GM12878 (cell line): ENCODE measurements around the gene RBM19. TPM values are rescaled to one million over a fixed set of nuclear protein-coding genes. Genes with fewer than 3 reads are reported as not detected.

Experiments used
- ATAC-seq: fragments of 200-7000 bp; cut with Tn5 transposase; 3 replicates; pipeline ENCODE4 v1.9.1; 2020; ENCODE audit warnings: mild to moderate bottlenecking, moderate library complexity
- BruUV-seq: library from RNA; stranded (reverse); fragments of 400-500 nt; replicated peaks from 2 replicates; lab custom pipeline; 2021; lab: Mats Ljungman, UMichigan
- CTCF ChIA-PET: fragments of 300-600 bp; sonication (Branson Sonifier 250); formaldehyde crosslinking; extraction: SDS; loops from one replicate; lab custom pipeline; 2021; ENCODE audit warnings: inconsistent platforms; lab: Yijun Ruan, JAX
- POLR2A ChIA-PET: fragments of 350-600 bp; formaldehyde crosslinking; extraction: SDS; loops from one replicate; lab custom pipeline; 2021; ENCODE audit warnings: inconsistent platforms; lab: Charles Lee
- RAD21 ChIA-PET: fragments of 300-600 bp; sonication (Branson Sonifier 250); formaldehyde crosslinking; loops from one replicate; lab custom pipeline; 2023; ENCODE audit warnings: antibody characterized with exemption; ENCODE audit not compliant: unreplicated experiment; lab: Charles Lee
- SMC1A ChIA-PET: fragments of 300-600 bp; sonication (Branson Sonifier 250); formaldehyde crosslinking; loops from one replicate; lab custom pipeline; 2023; ENCODE audit not compliant: unreplicated experiment, uncharacterized antibody; lab: Charles Lee
- DNase-seq: peaks from one replicate; pipeline ENCODE4 v3.0.0-alpha.2; 2011; ENCODE audit warnings: low read depth, low spot score
- FAIRE-seq: peaks from 3 replicates; lab custom pipeline; 2011; peaks lifted over from hg19 to GRCh38; lab: Jason Lieb, UNC
- H2AFZ ChIP-seq: 2 replicates; pipeline ENCODE4 v1.6.0; 2011; ENCODE audit warnings: low read depth, low read length, control low read depth; ENCODE audit not compliant: control insufficient read depth
- H3K27ac ChIP-seq: 2 replicates; pipeline ENCODE4 v1.5.1; 2011; ENCODE audit warnings: control low read depth; ENCODE audit not compliant: control insufficient read depth, insufficient read depth
- H3K27me3 ChIP-seq, 2 experiments: replicated peaks in 1 of 2; 2 replicates each; pipeline versions ENCODE4 v1.6.0 to v1.6.1; 2011; ENCODE audit warnings: low read length in 1 of 2; ENCODE audit not compliant: control insufficient read depth in 2 of 2, insufficient read depth in 2 of 2
- H3K36me3 ChIP-seq, 2 experiments: 2 replicates each; pipeline ENCODE4 v1.5.1; 2011; ENCODE audit warnings: low read length in 1 of 2; ENCODE audit not compliant: control insufficient read depth in 2 of 2, insufficient read depth in 2 of 2
- H3K4me1 ChIP-seq: 2 replicates; pipeline ENCODE4 v1.6.1; 2011; ENCODE audit warnings: mild to moderate bottlenecking, low read length, moderate library complexity, mixed read lengths; ENCODE audit not compliant: control insufficient read depth, insufficient read depth
- H3K4me2 ChIP-seq: 2 replicates; pipeline ENCODE4 v1.6.0; 2011; ENCODE audit warnings: control low read depth; ENCODE audit not compliant: control insufficient read depth, insufficient read depth
- H3K4me3 ChIP-seq: fragments of 200-600 bp; sonication (generic); 2 replicates; pipeline ENCODE4 v1.5.1; 2016
- H3K79me2 ChIP-seq: 2 replicates; pipeline ENCODE4 v1.6.0; 2011; ENCODE audit warnings: low read length; ENCODE audit not compliant: control insufficient read depth, insufficient read depth
- H3K9ac ChIP-seq: 2 replicates; pipeline ENCODE4 v1.8.0; 2011; ENCODE audit warnings: low read length, control low read depth, mixed read lengths; ENCODE audit not compliant: control insufficient read depth, insufficient read depth
- H3K9me3 ChIP-seq: replicated peaks from 3 replicates; pipeline ENCODE4 v1.5.1; 2011; ENCODE audit warnings: mild to moderate bottlenecking, low read length; ENCODE audit not compliant: control insufficient read depth, insufficient read depth
- H4K20me1 ChIP-seq: 2 replicates; pipeline ENCODE4 v1.6.0; 2011; ENCODE audit not compliant: control insufficient read depth, insufficient read depth
- ASH2L ChIP-seq: fragments of 300-600, 200-600 bp; sonication (generic); IDR thresholded peaks from 2 replicates; pipeline ENCODE4 v1.6.1; 2017; ENCODE audit warnings: low read depth, mild to moderate bottlenecking, borderline replicate concordance
- BMI1 ChIP-seq: fragments of 450-650 bp; IDR thresholded peaks from 2 replicates; pipeline ENCODE4 v1.6.1; 2016; ENCODE audit warnings: mild to moderate bottlenecking, moderate library complexity, borderline replicate concordance
- CHD2 ChIP-seq: IDR thresholded peaks from 2 replicates; pipeline ENCODE4 v1.6.1; 2011; ENCODE audit warnings: low read depth, low read length, improper control_type of control experiment, borderline replicate concordance
- ELK1 ChIP-seq: IDR thresholded peaks from 2 replicates; pipeline ENCODE4 v1.6.1; 2012; ENCODE audit warnings: low read depth, low read length, improper control_type of control experiment
- FOXM1 ChIP-seq: IDR thresholded peaks from 2 replicates; pipeline ENCODE4 v1.6.1; 2012; ENCODE audit warnings: low read depth, mild to moderate bottlenecking, inconsistent platforms, low read length, moderate library complexity
- KAT2A ChIP-seq: conservative IDR thresholded peaks from 2 replicates; pipeline ENCODE4 v1.6.1; 2011; ENCODE audit warnings: low read depth, low read length; ENCODE audit not compliant: control insufficient read depth
- MLLT1 ChIP-seq: fragments of 450-650 bp; IDR thresholded peaks from 2 replicates; pipeline ENCODE4 v1.6.1; 2016; ENCODE audit warnings: mild to moderate bottlenecking
- MYB ChIP-seq: fragments of 150-350 bp; IDR thresholded peaks from 2 replicates; pipeline ENCODE4 v1.6.1; 2014; ENCODE audit warnings: mild to moderate bottlenecking, low read depth, low read length, borderline replicate concordance
- NBN ChIP-seq: fragments of 450-650 bp; IDR thresholded peaks from 2 replicates; pipeline ENCODE4 v1.6.1; 2016
- SRF ChIP-seq, 2 experiments: IDR thresholded peaks; 2 replicates each; pipeline ENCODE4 v1.6.1; 2011; ENCODE audit warnings: low read depth in 2 of 2, low read length in 2 of 2, mild to moderate bottlenecking in 1 of 2, moderate library complexity in 1 of 2
- ZBED1 ChIP-seq: IDR thresholded peaks from 2 replicates; pipeline ENCODE4 v1.6.1; 2016; ENCODE audit warnings: borderline replicate concordance
- ZBTB11 ChIP-seq: fragments of 450-650 bp; formaldehyde crosslinking; IDR thresholded peaks from 2 replicates; pipeline ENCODE4 v1.5.0; 2022; ENCODE audit warnings: mild to moderate bottlenecking, missing genetic modification characterization
- WGBS: methylation state at CpG from one replicate; pipeline ENCODE4 v1.1.6; 2016; ENCODE audit warnings: low lambda C conversion rate; ENCODE audit not compliant: insufficient replicate concordance, insufficient coverage; ENCODE audit errors: missing lambda C conversion rate; 5-methylcytosine and 5-hydroxymethylcytosine counted together
- in situ Hi-C: fragments of 300-500 bp; cut with MboI; formaldehyde crosslinking; loops from 9 replicates; pipeline ENCODE4 v1.14.3; 2018; ENCODE audit warnings: mixed read lengths
- intact Hi-C: fragments of 100-400 bp; cut with micrococcal nuclease; formaldehyde crosslinking; loops from one replicate; pipeline ENCODE4 v1.14.2; 2022; ENCODE audit not compliant: unreplicated experiment
- polyA plus RNA-seq, 11 experiments: library from polyadenylated mRNA; depleted of rRNA in 4 of 11; unstranded in 6 of 11; stranded (reverse) in 5 of 11; fragments of >200 nt; fragmentation: Nextera tagmentation in 4 of 11; fragmentation: Illumina TruSeq in 1 of 11; extraction: Ambion mirVana in 4 of 11; extraction: Trizol in 1 of 11; gene quantifications; 1 replicate in 1 of 11; 2 replicates in 10 of 11; pipeline versions ENCODE4 v1.2.1 to v1.2.3, GENCODE V29; 2011 to 2016; ENCODE audit warnings: inconsistent platforms in 2 of 11, missing spikeins in 2 of 11, low read depth in 1 of 11
- total RNA-seq, 4 experiments: library from RNA; depleted of rRNA in 3 of 4; stranded (reverse); fragments of >200 nt in 3 of 4; fragmentation: Illumina TruSeq in 1 of 4; extraction: Trizol in 1 of 4; gene quantifications; 2 replicates each; pipeline versions ENCODE4 v1.2.1 to v1.2.3, GENCODE V29; 2013 to 2021

The RBM19 gene
- total and polyA plus RNA-seq, 10 of the 15 experiments (the other 5 are each of a cell fraction or from before 2014, with no cell fraction given): 4.2 to 42.9 (median 28.4) TPM

GRCh38 chr12:113946175-113946574, 19.9 kb downstream of the RBM19 start (continued):
- TF ChIP-seq KAT2A (no peak), MYB (no peak), BMI1 (no peak)

- no peak overlapping the region for H3K4me2 ChIP-seq
- H3K27ac ChIP-seq: no peak overlapping the region
- RAD21 ChIA-PET: no interaction called here
- BruUV-seq: no TSS peak
- no peaks in the 10 kb centered on the region for H3K27me3 ChIP-seq
- FAIRE-seq (no peak), ATAC-seq (no peak), DNase-seq (no peak)
- no peak overlapping the region for H3K9ac ChIP-seq
- no peaks in the 10 kb centered on the region for H3K9me3 ChIP-seq
- H3K36me3 ChIP-seq: peaks cover 25% of the 10 kb centered on the region in 2 experiments
- no peak overlapping the region for H2AFZ ChIP-seq
- H3K79me2 ChIP-seq: no peaks in the 10 kb centered on the region
- in situ Hi-C loops (no loop called here), intact Hi-C loops (no loop called here)
- WGBS: 97% methylated on average over 19 of the region's 20 CpGs
- no peaks in the 10 kb centered on the region for H3K4me1 ChIP-seq
- SMC1A ChIA-PET: interaction anchor here (1.2 kb wide), 1 partner anchor 17 kb away, joined by 3 read pairs; no protein-coding TSS in a partner anchor
- no peaks in the 10 kb centered on the region for H4K20me1 ChIP-seq
- POLR2A ChIA-PET: no interaction called here
- no peak overlapping the region for H3K4me3 ChIP-seq
- CTCF ChIA-PET: no interaction called here
- no peak for TF ChIP-seq CHD2
- TF ChIP-seq SRF (IDR thresholded peaks at IDR 0.05; ENCODE audit: low read depth in 2 of 2, low read length in 2 of 2): no peak
- TF ChIP-seq ASH2L: no peak
- no peak for TF ChIP-seq ZBTB11
- no peak for TF ChIP-seq FOXM1
- no peak for TF ChIP-seq MLLT1
- TF ChIP-seq ELK1: no peak
- TF ChIP-seq NBN: no peak
- TF ChIP-seq ZBED1: no peak
Measured at GRCh38 chr12:113945174-113946173, 20.7 kb downstream of the RBM19 start.
